A549 (cell line): ENCODE results near the gene NOS1AP. TPM values are rescaled to one million over a fixed set of nuclear protein-coding genes. Genes with fewer than 3 reads are reported as not detected.
"Not testable (repeated sequence)": the region's sequence is repeated elsewhere in the genome, so short reads cannot be mapped to it uniquely, and the experiment has no call there.

Experiments
- ATAC-seq, 2 experiments: fragments of 200-7000 bp in 1 of 2; fragments of >200 bp in 1 of 2; cut with Nextera tagmentation in 1 of 2; cut with Tn5 transposase in 1 of 2; 3 replicates each; pipeline versions ENCODE4 v1.8.0 to v1.9.1; 2018 to 2020; ENCODE audit warnings: mild to moderate bottlenecking in 1 of 2, moderate library complexity in 1 of 2
- CTCF ChIA-PET: fragments of 300-600 bp; sonication (Branson Sonifier 250); formaldehyde crosslinking; extraction: SDS; loops from one replicate; lab custom pipeline; 2021; ENCODE audit warnings: antibody characterized with exemption, inconsistent platforms; lab: Yijun Ruan, JAX
- POLR2A ChIA-PET: fragments of 350-600 bp; formaldehyde crosslinking; extraction: SDS; loops from one replicate; lab custom pipeline; 2021; ENCODE audit warnings: antibody characterized with exemption, inconsistent platforms; lab: Yijun Ruan, JAX
- DNase-seq, 2 experiments: peaks; one replicate each; pipeline versions ENCODE4 v3.0.0 to v3.0.0-alpha.2; 2011 to 2016; ENCODE audit warnings: low read depth in 1 of 2, low spot score in 1 of 2
- FAIRE-seq: peaks from 2 replicates; lab custom pipeline; 2011; peaks lifted over from hg19 to GRCh38; lab: Jason Lieb, UNC
- H3K27ac ChIP-seq, 2 experiments: fragments of >200 bp; sonication (Bioruptor Twin); formaldehyde crosslinking; 3 replicates each; pipeline ENCODE4 v1.5.1; 2016 to 2017
- H3K4me1 ChIP-seq: fragments of >200 bp; sonication (Bioruptor Twin); formaldehyde crosslinking; 3 replicates; pipeline ENCODE4 v1.6.1; 2016
- H3K4me2 ChIP-seq: fragments of >200 bp; sonication (Bioruptor Twin); formaldehyde crosslinking; 3 replicates; pipeline ENCODE4 v1.6.1; 2016
- H3K4me3 ChIP-seq: fragments of >200 bp; sonication (Bioruptor Twin); formaldehyde crosslinking; 3 replicates; pipeline ENCODE4 v1.5.1; 2016
- H3K9me3 ChIP-seq: fragments of >200 bp; sonication (Bioruptor Twin); formaldehyde crosslinking; 3 replicates; pipeline ENCODE4 v1.6.1; 2016
- CEBPB ChIP-seq, 2 experiments: fragments of >200 bp in 1 of 2; sonication (Bioruptor Twin) in 1 of 2; formaldehyde crosslinking in 1 of 2; IDR thresholded peaks; 2 replicates each; pipeline ENCODE4 v1.6.1; 2012 to 2016
- EHF ChIP-seq: fragments of 250-450 bp; sonication (Bioruptor Pico); IDR thresholded peaks from 2 replicates; pipeline ENCODE4 v1.5.0; 2020; ENCODE audit warnings: mild to moderate bottlenecking
- EP300 ChIP-seq, 2 experiments: fragments of >200 bp; sonication (Bioruptor Twin); formaldehyde crosslinking; IDR thresholded peaks; 2 replicates in 1 of 2; 3 replicates in 1 of 2; pipeline ENCODE4 v1.6.1; 2016 to 2017
- FOSB ChIP-seq: fragments of 250-450 bp; sonication (Bioruptor Pico); IDR thresholded peaks from 2 replicates; pipeline ENCODE4 v1.5.0; 2020; ENCODE audit warnings: mild to moderate bottlenecking, moderate library complexity
- GATA3 ChIP-seq: IDR thresholded peaks from 2 replicates; pipeline ENCODE4 v1.6.1; 2012; ENCODE audit warnings: borderline replicate concordance
- HDAC2 ChIP-seq: fragments of 200-600 bp; sonication (generic); IDR thresholded peaks from 2 replicates; pipeline ENCODE4 v1.6.1; 2016
- HOXB13 ChIP-seq: fragments of 250-450 bp; sonication (Bioruptor Pico); IDR thresholded peaks from 2 replicates; pipeline ENCODE4 v1.5.0; 2020; ENCODE audit warnings: low read depth, mild to moderate bottlenecking, moderate library complexity
- MAFK ChIP-seq: fragments of 450-650 bp; IDR thresholded peaks from 2 replicates; pipeline ENCODE4 v1.6.1; 2014; ENCODE audit not compliant: partially characterized antibody
- RCOR1 ChIP-seq: fragments of 150-350 bp; IDR thresholded peaks from 2 replicates; pipeline ENCODE4 v1.6.1; 2014; ENCODE audit warnings: antibody characterized with exemption, low read length, low read depth
- RFX5 ChIP-seq: fragments of 450-650 bp; IDR thresholded peaks from 2 replicates; pipeline ENCODE4 v1.7.1; 2014; ENCODE audit warnings: antibody characterized with exemption, mild to moderate bottlenecking, moderate library complexity
- SREBF2 ChIP-seq: fragments of 450-650 bp; IDR thresholded peaks from 2 replicates; pipeline ENCODE4 v1.6.1; 2014; ENCODE audit warnings: mild to moderate bottlenecking, moderate library complexity
- ZSCAN20 ChIP-seq: fragments of 250-450 bp; sonication (Bioruptor Pico); IDR thresholded peaks from 2 replicates; pipeline ENCODE4 v1.8.0; 2022; ENCODE audit warnings: mild to moderate bottlenecking, moderate library complexity
- WGBS: methylation state at CpG from one replicate; pipeline ENCODE4 v1.1.6; 2017; ENCODE audit errors: missing lambda C conversion rate; 5-methylcytosine and 5-hydroxymethylcytosine counted together
- polyA plus RNA-seq, 4 experiments: library from polyadenylated mRNA; depleted of rRNA in 3 of 4; stranded (reverse); fragments of >200 nt; fragmentation: RNase III in 1 of 4; extraction: RNeasy Plus Mini Kit Qiagen cat#74134 plus additional on column Dnase treatment in 1 of 4; gene quantifications; 2 replicates in 3 of 4; 3 replicates in 1 of 4; pipeline ENCODE4 v1.2.3, GENCODE V29; 2011 to 2017
- TF ChIP-seq, protein P1 (sequence below): fragments of 450-650 bp; IDR thresholded peaks from 2 replicates; pipeline ENCODE4 v1.6.1; 2014; ENCODE audit warnings: antibody characterized with exemption
- TF ChIP-seq, protein P2 (sequence below): fragments of >200 bp; sonication (Bioruptor Twin); formaldehyde crosslinking; IDR thresholded peaks from 3 replicates; pipeline ENCODE4 v1.6.1; 2016
- TF ChIP-seq, protein P3 (sequence below): fragments of 150-350 bp; IDR thresholded peaks from 2 replicates; pipeline ENCODE4 v1.6.1; 2014; ENCODE audit warnings: low read depth, mild to moderate bottlenecking, low read length
- TF ChIP-seq, protein P4 (sequence below): IDR thresholded peaks from 2 replicates; pipeline ENCODE4 v1.6.1; 2012; ENCODE audit warnings: low read depth, borderline replicate concordance
- TF ChIP-seq, protein P5 (sequence below): fragments of 200-600 bp; sonication (generic); IDR thresholded peaks from 2 replicates; pipeline ENCODE4 v1.6.1; 2016; ENCODE audit warnings: antibody characterized with exemption, mild to moderate bottlenecking, moderate library complexity
- TF ChIP-seq, protein P6 (sequence below): IDR thresholded peaks from 2 replicates; pipeline ENCODE4 v1.6.1; 2012

The NOS1AP gene
- polyA plus RNA-seq, 2 of the 4 experiments (the other 2 are of a cell fraction) = 0.17 to 0.25 TPM

DNA sequence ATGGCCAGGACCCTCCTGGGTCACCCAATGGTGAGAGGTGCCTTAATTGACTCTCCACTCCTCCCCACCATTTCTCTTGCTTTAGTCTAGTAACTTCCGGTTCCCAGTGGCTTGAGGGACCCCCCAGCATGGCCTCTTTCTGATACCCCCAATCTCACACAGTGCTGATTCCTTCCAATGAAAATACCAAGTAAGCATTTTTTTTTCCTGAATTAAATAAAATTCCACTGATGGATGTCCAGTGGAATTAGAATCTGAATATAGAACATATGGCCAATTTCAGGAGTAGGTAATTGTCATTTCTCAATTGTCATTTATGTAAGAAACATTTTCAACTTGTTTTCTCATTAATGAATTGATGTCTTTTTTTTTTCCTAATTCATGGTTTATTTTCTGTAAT, 9.5 kb downstream of the NOS1AP start:
- Histone ChIP-seq H3K4me2 (no peak overlapping the region), H3K4me1 (0 out of 3 replicates have a peak, but pooled peaks cover 4% of the 10 kb centered on the region), H3K4me3 (no peak overlapping the region), H3K27ac (no peak overlapping the region), H3K9me3 (peaks cover 7% of the 10 kb centered on the region; the same call in 1 of the 3 replicates)
- POLR2A ChIA-PET = no interaction called here
- FAIRE-seq (peak; percentile 80), DNase-seq (no peak), ATAC-seq (no peak)
- CTCF ChIA-PET = no interaction called here
- 47% methylated on average over 1 of the region's 1 CpG for WGBS
- TF ChIP-seq MAFK = peak; percentile 35
- TF ChIP-seq, protein P1, sequence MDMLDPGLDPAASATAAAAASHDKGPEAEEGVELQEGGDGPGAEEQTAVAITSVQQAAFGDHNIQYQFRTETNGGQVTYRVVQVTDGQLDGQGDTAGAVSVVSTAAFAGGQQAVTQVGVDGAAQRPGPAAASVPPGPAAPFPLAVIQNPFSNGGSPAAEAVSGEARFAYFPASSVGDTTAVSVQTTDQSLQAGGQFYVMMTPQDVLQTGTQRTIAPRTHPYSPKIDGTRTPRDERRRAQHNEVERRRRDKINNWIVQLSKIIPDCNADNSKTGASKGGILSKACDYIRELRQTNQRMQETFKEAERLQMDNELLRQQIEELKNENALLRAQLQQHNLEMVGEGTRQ = no peak

DNA sequence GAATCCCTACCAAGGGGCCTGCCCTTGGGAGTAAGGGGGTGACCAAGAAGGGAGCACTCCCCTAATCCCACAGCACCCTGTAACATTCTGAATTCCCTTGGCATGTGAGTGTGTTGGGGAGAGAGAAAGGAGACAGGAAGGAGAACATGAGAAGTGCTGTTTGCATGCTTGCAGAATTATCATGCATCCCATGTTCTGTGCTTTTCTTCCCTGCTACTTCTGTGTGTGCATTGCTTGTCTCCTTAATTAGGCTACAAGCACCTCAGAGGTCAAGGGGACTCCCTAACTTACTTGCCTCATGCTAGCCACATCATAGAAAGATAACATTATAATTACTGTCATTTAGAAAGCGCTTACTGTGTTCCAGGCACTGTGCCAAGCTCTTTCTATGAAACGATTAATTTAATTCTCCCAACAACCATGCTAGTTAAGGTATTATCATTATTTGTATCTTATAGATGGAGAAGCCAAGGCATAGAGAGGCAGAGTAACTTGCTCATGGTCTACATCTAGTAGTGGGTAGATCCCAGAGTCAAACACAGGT, 11.1 kb downstream of the NOS1AP start:
- H3K4me3 ChIP-seq = no peak overlapping the region
- H3K4me2 ChIP-seq = no peak overlapping the region
- H3K4me1 ChIP-seq = 0 out of 3 replicates have a peak, but pooled peaks cover 4% of the 10 kb centered on the region
- CTCF ChIA-PET = no interaction called here
- DNase-seq (no peak), FAIRE-seq (no peak), ATAC-seq (no peak)
- POLR2A ChIA-PET = no interaction called here
- no peaks in the 10 kb centered on the region for H3K9me3 ChIP-seq
- 60% methylated on average over 2 of the region's 2 CpGs for WGBS
- no peak for TF ChIP-seq CEBPB (IDR thresholded peaks at IDR 0.05)
- no peak for TF ChIP-seq HOXB13 (CRISPR knock-in tag)
- TF ChIP-seq, protein P2, sequence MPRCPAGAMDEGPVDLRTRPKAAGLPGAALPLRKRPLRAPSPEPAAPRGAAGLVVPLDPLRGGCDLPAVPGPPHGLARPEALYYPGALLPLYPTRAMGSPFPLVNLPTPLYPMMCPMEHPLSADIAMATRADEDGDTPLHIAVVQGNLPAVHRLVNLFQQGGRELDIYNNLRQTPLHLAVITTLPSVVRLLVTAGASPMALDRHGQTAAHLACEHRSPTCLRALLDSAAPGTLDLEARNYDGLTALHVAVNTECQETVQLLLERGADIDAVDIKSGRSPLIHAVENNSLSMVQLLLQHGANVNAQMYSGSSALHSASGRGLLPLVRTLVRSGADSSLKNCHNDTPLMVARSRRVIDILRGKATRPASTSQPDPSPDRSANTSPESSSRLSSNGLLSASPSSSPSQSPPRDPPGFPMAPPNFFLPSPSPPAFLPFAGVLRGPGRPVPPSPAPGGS = no peak
- TF ChIP-seq EP300 (IDR thresholded peaks at IDR 0.05) = no peak
- no peak for TF ChIP-seq SREBF2
- no peak for TF ChIP-seq FOSB (CRISPR knock-in tag)
- TF ChIP-seq HDAC2 = no peak
- TF ChIP-seq ZSCAN20 (CRISPR knock-in tag) = no peak
- TF ChIP-seq, protein P3, sequence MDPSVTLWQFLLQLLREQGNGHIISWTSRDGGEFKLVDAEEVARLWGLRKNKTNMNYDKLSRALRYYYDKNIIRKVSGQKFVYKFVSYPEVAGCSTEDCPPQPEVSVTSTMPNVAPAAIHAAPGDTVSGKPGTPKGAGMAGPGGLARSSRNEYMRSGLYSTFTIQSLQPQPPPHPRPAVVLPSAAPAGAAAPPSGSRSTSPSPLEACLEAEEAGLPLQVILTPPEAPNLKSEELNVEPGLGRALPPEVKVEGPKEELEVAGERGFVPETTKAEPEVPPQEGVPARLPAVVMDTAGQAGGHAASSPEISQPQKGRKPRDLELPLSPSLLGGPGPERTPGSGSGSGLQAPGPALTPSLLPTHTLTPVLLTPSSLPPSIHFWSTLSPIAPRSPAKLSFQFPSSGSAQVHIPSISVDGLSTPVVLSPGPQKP = no peak
- TF ChIP-seq, protein P4, sequence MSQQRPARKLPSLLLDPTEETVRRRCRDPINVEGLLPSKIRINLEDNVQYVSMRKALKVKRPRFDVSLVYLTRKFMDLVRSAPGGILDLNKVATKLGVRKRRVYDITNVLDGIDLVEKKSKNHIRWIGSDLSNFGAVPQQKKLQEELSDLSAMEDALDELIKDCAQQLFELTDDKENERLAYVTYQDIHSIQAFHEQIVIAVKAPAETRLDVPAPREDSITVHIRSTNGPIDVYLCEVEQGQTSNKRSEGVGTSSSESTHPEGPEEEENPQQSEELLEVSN = no peak
- TF ChIP-seq EHF (CRISPR knock-in tag) = no peak
- H3K27ac ChIP-seq = no peak overlapping the region

DNA sequence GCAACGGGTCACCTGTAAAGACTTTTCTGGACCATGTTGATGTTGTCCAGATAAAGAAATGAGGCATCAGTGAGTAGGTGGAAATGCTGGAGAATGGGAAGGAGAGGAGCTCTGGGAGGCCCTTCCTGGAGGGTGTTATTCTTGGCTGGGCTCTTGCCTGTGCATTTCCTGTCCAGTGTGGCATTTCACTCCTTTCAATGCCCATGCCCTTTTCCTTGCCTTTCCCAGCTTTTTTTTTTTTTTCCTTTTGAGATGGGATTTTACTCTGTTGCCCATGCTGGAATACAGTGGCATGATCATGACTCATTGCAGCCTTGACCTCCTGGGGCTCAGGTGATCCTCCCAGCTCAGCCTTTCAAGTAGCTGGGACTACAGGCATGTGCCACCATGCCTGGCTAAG, 11.8 kb downstream of the NOS1AP start:
- no peak overlapping the region for H3K4me3 ChIP-seq
- no peaks in the 10 kb centered on the region for H3K9me3 ChIP-seq
- POLR2A ChIA-PET = no interaction called here
- TF ChIP-seq, protein P5, sequence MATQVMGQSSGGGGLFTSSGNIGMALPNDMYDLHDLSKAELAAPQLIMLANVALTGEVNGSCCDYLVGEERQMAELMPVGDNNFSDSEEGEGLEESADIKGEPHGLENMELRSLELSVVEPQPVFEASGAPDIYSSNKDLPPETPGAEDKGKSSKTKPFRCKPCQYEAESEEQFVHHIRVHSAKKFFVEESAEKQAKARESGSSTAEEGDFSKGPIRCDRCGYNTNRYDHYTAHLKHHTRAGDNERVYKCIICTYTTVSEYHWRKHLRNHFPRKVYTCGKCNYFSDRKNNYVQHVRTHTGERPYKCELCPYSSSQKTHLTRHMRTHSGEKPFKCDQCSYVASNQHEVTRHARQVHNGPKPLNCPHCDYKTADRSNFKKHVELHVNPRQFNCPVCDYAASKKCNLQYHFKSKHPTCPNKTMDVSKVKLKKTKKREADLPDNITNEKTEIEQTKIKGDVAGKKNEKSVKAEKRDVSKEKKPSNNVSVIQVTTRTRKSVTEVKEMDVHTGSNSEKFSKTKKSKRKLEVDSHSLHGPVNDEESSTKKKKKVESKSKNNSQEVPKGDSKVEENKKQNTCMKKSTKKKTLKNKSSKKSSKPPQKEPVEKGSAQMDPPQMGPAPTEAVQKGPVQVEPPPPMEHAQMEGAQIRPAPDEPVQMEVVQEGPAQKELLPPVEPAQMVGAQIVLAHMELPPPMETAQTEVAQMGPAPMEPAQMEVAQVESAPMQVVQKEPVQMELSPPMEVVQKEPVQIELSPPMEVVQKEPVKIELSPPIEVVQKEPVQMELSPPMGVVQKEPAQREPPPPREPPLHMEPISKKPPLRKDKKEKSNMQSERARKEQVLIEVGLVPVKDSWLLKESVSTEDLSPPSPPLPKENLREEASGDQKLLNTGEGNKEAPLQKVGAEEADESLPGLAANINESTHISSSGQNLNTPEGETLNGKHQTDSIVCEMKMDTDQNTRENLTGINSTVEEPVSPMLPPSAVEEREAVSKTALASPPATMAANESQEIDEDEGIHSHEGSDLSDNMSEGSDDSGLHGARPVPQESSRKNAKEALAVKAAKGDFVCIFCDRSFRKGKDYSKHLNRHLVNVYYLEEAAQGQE = no peak
- no peak for TF ChIP-seq HDAC2
- TF ChIP-seq, protein P6, sequence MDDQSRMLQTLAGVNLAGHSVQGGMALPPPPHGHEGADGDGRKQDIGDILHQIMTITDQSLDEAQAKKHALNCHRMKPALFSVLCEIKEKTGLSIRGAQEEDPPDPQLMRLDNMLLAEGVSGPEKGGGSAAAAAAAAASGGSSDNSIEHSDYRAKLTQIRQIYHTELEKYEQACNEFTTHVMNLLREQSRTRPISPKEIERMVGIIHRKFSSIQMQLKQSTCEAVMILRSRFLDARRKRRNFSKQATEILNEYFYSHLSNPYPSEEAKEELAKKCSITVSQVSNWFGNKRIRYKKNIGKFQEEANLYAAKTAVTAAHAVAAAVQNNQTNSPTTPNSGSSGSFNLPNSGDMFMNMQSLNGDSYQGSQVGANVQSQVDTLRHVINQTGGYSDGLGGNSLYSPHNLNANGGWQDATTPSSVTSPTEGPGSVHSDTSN = no peak
- TF ChIP-seq RCOR1 = no peak
- TF ChIP-seq RFX5 = no peak
- no peak for TF ChIP-seq GATA3
- TF ChIP-seq, all 56 proteins: peak for 0
- Histone ChIP-seq H3K27ac (no peak overlapping the region), H3K4me1 (0 out of 3 replicates have a peak, but pooled peaks cover 4% of the 10 kb centered on the region), H3K4me2 (no peak overlapping the region)
- CTCF ChIA-PET = interaction anchor here (0.6 to 1.0 kb wide), 2 partner anchors 196 to 269 kb away, joined by 3 to 4 read pairs; no protein-coding TSS in a partner anchor
- FAIRE-seq = no peak
- 60% methylated on average over 1 of the region's 1 CpG for WGBS
- DNase-seq = no peak
- ATAC-seq = no peak

DNA sequence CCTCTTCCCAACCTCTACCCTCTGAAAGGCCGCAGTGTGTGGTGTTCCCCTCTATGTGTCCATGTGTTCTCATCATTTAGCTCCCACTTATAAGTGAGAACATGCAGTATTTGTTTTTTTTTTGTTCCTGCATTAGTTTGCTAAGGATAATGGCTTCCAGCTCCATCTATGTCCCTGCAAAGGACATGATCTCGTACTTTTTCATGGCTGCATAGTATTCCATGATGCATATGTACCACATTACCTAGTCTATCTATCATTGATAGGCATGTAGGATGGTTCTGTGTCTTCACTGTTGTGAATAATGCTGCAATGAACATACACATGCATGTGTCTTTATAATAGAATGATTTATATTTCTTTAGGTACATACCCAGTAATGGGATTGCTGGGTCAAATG, 12.6 kb downstream of the NOS1AP start:
- H3K4me3 ChIP-seq, H3K9me3 ChIP-seq, FAIRE-seq, POLR2A ChIA-PET, H3K4me1 ChIP-seq, ATAC-seq, H3K27ac ChIP-seq, DNase-seq, H3K4me2 ChIP-seq: not testable (repeated sequence)
- 21% methylated on average over 2 of the region's 2 CpGs for WGBS
- CTCF ChIA-PET = interaction anchor here (0.6 kb wide), 1 partner anchor 268 kb away, joined by 3 read pairs; no protein-coding TSS in a partner anchor
